ENCODE measurements around the gene LRRC1.
A peak's percentile ranks its signal among the peaks of the same experiment; 100 is the strongest.

The LRRC1 gene

GRCh38 chr6:53928641-53929040 is 133.8 kb downstream of the LRRC1 start:
- no peak for DNase-seq

- DNase-seq = no peak
Measured at GRCh38 chr6:53929041-53929820, 134.4 kb downstream of the LRRC1 start.

- DNase-seq = no peak
Measured at GRCh38 chr6:53929821-53930120, 135.0 kb downstream of the LRRC1 start.

- no peak for DNase-seq
Measured at GRCh38 chr6:53930330-53930729, 135.5 kb downstream of the LRRC1 start.

- no peak for DNase-seq
Measured at GRCh38 chr6:53931086-53931485, 136.3 kb downstream of the LRRC1 start.

DNA sequence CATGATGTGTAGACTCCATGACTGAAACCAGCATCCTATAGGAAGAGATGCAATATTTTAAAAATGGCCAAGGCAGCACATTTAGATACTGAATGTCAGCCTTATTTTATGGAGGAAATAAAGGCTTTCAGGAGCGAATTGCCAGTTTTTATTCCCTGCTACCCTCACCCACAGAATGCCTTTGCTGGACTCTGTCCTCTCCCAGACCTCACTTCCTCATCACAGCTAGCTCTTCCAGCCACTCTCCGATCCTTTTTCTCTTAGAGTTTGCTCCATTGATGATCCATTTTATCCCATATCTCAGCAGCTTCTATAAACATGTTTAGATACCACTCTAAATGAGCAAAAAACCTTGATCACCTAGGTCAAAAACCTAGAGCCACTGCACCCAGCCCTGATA is 137.7 kb downstream of the LRRC1 start:
- DNase-seq = no peak

DNA sequence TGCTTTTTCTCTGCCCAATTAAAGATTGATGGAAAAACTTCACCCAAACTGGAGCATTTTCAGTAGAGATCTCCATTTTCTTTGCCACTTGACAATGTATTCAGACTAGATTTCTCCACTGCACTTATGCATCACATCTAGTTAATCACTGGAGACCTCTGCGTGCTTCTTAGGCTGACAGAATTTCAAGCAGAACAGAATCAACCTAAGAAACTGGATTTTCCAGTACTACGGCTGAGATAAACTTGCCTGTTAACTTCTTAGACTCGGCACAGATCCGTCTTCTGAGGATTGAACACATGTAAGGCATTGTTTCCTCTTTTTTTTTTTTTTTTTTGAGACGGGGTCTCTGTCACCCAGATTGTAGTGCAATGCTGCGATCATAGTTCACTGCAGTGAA is 139.2 kb downstream of the LRRC1 start:
- DNase-seq = no peak

DNA sequence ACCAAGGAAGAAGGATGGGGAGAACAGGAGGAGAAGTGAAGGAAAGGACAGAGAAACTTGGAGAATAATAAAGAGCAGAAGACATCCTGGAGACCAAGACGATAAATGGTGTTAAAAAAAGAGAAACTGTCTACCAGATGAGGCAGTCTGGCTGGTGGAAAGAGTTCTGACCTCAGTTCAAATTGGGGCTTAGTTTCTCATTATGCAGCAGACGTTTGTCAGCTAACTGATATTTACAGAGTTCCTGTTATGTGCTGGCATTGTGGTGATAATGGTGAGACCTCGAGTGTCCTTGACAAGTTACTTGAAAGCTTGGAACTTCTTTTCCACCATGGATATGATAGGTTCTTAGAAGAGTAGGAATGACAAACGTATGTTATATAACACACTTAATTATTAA is 142.7 kb downstream of the LRRC1 start:
- DNase-seq = no peak

DNA sequence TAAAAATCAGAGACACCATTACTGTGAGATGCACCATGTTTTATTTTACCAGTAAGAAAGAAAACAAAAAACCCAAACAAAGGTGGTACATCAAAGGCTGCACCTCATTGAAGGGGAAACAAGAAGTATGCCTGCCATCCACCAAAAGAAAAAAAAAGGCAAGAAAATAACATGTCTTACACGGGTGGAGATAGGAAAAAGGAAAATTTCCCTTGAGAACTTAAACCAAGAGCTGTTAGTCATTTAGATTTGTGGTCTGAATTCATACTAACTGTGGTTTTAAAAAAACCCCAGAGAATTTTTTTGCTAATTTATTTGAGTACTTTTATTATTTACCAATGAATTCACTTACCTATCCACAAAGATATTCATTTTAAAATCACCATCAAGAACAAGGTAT is 144.0 kb downstream of the LRRC1 start:
- peak; percentile 24 for DNase-seq

DNA sequence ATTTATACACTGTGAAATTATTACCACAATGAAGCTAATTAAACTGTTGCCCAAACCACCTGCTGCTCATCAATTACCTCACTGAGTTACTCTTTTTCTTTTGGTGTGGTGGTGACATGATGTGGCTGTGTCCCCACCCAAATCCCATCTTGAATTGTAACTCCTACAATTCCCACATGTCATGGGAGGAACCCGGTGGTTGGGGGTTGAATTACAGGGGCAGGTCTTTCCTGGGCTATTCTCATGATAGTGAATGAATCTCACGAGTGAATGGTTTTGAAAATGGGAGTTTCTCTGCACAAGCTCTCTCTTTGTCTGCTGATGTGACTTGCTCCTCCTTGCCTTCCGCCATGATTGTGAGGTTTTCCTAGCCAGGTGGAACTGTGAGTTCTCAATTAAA is 145.0 kb downstream of the LRRC1 start:
- no peak for DNase-seq

DNA sequence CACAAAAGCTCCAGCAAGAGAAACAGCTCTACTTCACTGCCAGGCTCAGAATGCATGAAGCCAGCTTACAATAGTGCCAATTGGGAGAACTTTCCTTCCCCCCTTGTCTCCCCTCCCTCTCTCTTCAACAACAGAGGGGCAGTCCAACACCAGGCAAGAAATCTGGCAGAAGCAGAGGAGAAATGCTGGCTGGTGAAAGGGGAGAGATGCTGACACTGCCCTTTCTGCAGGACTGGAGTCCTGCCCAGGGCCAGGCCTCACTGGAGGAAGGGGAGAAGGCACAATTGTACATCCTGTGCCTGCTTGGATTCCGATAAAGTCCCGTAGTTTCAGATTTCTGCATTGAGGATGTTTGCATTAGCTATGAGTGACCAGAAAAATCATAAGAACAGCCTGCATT is 148.6 kb downstream of the LRRC1 start:
- no peak for DNase-seq

GRCh38 chr6:53944091-53944490 is 149.3 kb downstream of the LRRC1 start:
- DNase-seq = no peak

- DNase-seq = no peak
Measured at GRCh38 chr6:53944543-53944942, 149.7 kb downstream of the LRRC1 start.

- DNase-seq = no peak
Measured at GRCh38 chr6:53945765-53946407, 151.1 kb downstream of the LRRC1 start.

GRCh38 chr6:53947780-53948179 is 153.0 kb downstream of the LRRC1 start:
- DNase-seq = no peak

- no peak for DNase-seq
Measured at GRCh38 chr6:53951383-53951782, 156.6 kb downstream of the LRRC1 start.

DNA sequence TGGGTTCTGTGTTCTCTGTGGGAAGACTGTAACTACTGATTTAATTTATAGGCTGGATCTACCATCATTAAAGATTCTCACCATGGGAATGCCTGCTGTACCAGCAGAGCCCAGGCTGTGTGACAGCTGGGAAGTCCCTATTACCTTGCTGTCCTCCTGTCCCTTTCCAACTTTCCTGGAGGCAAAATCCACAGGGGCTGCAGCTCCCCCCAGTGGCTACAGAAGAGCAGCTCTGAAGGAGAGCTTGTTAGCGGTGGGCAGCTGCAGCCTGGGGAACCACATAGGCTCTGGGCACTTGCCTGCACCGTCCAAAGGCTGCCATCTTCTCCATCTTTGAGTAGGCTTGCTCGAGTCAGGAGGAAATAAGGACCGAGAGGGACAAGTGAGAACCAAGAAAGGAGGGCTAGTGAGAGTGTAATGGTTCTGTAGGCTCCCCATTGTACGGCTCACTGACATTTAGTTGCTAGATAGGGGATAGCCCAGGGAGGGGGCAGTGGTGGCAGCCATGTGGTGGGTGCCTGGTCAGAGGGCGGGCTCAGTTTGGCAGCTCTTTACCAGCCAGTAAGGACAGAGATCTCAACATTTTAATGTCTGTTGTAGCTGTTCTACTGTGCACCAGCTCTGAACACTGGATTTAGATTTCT is 161.4 kb downstream of the LRRC1 start:
- peak; percentile 64 for DNase-seq

- no peak for DNase-seq
Measured at GRCh38 chr6:53956804-53957203, 162.0 kb downstream of the LRRC1 start.

GRCh38 chr6:53959717-53960116 is 164.9 kb downstream of the LRRC1 start:
- peak; percentile 45 for DNase-seq

DNA sequence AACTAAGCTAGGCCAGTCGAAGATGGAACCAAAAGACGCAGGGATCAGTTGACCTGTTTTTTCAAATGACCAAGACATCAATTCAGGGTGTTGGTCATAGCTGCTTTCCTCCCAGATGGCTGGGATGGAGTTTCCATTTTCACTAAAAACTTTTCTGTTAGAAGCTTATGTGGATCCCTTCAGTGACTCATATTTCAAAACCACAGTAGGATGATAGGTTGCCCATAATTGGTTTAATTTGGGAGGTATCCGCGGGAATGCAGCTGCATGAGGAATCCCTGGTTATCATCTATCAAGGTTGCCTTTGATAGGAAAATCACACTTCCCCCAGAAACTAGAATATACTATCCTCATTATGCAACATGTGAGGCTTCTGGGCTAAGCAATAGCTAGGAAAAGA is 165.5 kb downstream of the LRRC1 start:
- DNase-seq = peak; percentile 75

DNA sequence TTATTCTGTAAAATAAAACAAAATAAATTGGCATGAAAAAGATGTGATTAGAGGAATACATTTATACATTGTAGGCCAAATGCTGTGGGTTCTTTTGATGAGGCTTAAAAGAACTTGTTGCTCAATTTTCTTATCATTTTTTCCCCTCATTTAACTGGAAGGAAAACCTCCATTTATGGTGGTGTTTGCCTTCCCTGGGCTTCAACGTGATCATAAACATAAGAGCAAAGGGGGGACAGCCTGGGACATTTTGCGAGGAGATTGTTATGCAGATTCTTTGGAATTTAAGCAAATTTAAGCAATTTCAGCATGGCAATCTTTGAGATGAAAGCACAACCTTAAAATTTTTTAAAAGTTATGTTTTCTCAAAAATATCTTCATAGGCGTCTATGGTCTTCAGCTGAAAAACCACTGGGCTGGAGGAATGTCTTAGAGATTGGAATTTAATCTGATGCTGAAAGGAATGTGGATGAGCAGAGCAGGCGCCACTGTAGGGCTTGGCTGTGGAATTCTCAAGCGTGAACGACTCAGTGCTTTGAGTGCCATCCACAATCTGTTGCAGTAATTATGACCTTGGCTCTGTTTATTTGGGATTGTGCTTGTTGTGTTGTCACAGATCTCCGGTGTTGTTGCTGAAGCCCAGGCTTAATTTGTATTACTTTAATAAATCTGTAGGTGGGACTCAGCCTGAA is 167.0 kb downstream of the LRRC1 start:
- DNase-seq = peak; percentile 66

DNA sequence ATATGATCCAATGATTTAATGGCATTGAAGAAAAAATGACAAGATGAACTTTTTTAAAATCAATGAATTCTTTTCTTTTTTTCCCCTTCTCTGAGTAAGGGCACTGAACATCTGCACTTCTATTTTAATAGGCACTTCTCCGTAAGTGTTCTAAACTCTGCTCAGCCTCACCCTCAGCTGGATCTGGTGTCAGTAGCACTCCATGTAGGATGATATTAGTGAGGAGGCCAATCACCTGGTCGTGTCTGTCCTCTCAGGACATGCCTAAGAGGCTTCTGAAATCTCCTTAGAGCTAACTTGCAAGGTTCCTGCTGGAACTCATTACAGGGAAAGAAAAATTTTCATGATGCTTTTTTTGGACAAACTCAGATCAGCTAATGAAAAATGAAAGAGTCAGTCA is 167.8 kb downstream of the LRRC1 start:
- no peak for DNase-seq

DNA sequence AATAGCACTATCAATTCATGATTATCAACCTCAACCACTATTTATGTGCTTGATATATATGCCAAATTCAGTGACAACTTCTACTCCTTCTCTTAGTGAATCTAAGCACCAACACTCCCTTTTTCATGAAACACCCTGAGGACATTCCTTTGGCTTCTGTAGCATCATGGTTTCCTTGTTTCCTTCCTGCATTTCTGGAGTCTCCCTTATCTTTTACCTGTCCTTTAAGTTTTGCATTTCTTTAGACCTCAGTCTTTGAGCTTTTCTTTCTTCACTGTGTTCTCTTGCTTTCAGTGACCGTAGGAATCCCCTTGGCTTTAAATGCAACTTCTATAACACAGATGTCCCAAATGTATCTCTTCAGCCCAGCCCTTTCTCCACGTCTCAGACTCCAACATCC is 172.6 kb downstream of the LRRC1 start:
- DNase-seq = no peak
